ENCODE measurements around the gene UTS2.

The UTS2 gene

DNA sequence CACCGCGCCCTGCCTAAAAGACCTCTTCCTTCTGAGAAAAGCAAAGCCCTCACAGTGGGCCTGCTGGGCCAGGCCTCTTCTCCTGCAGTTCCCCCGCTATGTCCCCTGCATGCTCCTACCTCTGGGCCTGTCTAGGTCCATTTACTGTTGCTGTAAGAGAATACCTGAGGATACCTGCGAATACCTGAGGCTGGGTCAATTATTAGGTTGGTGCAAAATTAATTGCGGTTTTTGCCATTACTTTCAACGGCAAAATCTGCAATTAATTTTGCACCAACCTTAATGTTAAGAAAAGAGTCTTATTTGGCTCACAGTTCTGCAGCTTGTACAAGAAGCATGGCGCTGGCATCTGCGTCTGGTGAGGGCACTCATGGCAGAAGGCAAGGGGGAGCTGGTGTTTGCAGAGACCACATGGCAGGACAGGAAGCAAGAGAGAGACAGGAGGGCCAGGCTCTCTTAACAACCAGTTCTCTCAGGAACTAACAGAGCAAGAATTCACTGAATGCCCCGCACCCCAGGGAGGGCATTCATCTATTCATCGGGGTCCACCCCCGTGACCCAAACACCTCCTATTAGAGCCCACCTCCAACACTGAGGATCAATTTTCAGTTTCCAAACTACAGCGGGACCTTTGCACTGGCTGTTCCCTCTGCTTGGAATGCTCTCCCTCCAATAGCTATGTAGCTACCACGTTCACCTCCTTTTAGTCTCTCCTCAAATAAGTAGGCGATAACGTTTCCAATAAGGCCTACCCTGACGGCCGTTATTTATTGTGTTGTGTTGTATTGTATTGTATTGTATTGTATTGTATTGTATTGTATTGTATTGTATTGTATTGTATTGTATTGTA lies 9.6 kb upstream of the UTS2 start:
- DNase-seq, result no peak

DNA sequence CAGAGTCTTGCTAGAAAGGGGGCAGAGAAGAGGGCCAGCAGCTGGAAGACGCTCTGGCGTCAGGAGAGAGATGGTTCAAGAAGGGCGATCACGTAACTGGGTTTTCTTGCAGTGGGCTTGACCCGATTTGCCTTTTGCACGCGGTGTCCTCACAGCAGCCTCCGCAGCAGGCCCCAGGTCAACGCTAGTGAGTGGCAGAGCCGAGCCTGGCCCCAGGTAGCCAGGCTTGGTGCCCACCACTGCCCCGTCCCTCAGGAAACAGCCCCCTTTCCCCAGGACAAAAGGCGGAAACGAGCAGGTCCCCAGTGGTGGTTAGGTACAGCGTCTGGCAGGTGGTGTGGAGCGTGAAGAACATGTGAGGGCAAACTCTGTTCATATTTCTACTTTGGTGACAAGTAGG lies 8.6 kb upstream of the UTS2 start:
- DNase-seq, result no peak

DNA sequence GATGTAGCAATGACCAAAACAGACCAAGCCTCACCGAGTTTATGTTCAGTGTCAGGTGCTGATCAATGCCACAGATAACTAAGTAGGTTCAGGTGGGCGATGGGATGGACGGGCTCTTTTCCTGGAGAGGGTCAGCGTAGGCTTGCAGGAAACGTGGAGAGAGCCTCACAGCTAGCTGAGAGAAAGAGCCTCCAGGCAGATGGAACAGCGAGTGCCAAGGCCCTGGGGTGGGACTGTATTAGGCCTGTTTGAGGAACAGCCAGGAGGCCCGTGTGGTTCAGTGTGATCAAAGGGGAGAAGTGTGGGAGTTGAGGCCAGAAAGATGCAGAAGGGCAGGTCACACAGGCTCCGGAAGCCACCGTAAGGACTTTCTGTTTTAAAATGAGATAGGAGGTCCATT lies 7.3 kb upstream of the UTS2 start:
- no peak for DNase-seq

DNA sequence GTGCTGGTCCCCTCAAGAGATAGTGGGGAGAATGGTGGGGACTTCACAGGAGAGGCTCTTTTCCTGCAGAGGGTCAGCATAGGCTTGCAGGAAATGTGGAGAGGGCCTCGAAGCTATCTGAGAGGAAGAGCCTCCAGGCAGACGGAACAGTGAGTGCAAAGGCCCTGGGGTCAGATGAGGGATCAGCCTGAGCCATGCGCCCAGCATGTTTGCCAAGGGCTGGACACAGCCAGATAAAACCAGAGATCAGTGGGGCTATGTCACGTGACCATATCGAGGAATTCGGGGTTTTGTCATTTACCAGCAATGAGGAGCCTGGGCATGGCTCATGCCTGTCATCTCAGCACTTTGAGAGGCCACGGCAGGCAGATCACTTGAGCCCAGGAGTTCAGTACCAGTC lies 6.5 kb upstream of the UTS2 start:
- DNase-seq, result no peak

DNA sequence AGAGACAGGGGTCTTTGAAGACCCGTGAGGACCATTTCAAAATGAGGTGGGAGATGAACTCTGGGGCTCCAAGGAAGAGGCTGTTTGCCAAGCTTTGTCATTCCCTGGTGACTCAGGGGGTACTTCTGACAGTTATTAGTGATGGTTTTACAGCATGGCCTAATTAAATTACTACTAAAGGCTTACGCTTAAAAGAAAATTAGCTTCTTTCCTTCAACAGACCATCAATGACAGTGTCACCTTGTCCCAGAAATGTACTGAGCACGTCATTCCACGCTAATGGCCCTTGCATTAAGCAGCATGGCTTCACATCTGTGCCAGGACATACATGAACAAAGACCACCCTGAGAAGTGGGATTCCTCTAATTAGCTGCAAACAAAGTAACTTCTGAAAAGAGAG lies 5.1 kb upstream of the UTS2 start:
- DNase-seq, result no peak

DNA sequence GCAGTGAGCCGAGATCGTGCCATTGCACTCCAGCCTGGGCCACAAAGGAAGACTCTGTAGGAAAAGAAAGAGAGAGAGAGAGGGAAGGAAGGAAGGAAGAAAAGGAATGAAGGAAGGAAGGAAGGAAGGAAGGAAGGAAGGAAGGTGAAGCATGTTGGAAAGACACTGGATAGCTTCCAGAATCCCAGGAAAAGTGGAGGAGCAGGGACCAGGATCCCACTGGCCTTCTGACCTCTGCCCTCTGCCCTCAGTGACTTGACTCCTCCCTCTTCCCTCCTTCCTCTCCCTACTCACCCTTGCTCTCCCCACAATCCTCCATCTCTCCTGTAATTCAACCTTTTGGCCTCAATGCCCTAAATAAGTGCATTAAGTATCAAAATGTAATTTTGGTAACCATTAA lies 4.1 kb upstream of the UTS2 start:
- DNase-seq, result no peak

DNA sequence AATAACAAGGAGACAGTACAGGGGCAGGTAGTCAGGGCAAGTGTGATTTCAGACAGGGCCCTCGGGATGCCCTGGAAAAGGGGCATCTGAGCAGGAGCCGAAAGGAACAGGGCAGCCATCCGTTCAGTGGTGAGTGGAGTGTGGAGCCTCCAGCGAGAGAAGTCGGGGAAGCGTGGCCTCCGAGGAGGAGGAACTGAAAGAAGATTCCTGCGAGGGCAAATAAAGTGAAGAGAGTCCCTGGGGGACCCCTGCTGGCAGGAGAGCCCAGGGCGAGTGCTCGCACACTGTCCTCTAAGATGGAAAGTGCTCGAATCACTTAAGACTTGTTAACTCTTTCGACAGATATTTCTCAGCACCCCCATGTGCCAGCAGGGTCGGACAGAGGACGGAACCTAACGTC lies 3.5 kb upstream of the UTS2 start:
- no peak for DNase-seq

DNA sequence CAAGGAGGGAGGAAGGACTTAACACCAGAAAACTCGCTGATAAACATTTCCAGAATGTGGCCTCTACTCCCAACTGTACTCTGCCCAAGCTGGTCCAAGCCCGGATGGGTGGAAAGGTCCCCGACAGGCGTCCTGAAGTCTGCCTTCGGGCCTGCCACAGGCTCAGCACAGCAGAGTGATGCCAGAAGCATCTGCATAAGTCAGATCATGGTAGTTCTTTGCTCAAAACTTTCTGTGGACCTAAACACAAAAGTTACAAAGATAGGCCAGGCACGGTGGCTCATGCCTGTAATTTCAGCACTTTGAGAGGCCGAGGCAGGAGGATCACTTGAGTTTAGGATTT lies 790 bp upstream of the UTS2 start:
- no peak for DNase-seq

DNA sequence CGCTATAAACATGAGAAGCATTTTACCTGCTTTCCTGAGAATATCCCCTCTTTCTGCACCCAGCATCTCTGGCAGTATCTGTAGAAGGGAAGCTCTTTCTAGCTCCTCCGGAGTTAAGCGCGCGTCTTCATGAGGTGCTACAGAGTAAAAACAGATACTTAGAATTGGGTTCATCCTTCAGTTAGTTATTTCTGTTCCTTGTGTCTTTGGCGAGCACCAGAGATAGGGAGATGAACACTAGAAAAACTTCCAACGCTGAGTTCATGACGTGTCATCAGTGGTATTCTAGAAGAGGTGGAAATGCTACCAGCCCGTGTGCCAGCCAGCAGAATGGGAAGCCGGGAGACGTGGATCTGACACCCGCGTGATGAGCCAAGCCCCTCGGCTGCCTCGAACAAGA lies 2.1 kb downstream of the UTS2 start:
- DNase-seq, result no peak

DNA sequence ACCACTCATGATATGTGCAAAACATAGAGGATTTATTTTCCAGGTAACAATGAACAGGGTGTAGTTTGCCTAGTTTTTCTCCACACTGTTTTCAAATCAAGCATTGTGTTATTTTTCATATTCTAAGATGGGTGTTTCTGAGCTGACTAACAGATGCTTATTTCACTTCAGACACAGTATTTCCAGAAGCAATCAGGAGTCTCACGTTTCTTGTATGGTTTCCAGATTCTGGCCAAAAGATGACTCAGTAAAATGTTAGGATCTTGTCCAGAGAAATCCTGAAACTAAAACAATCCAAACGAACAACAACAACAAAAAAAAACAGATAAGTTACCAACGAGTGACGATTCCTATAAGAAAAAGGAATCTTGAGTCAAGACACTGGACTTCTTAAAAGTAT lies 5.3 kb downstream of the UTS2 start:
- DNase-seq, result no peak

DNA sequence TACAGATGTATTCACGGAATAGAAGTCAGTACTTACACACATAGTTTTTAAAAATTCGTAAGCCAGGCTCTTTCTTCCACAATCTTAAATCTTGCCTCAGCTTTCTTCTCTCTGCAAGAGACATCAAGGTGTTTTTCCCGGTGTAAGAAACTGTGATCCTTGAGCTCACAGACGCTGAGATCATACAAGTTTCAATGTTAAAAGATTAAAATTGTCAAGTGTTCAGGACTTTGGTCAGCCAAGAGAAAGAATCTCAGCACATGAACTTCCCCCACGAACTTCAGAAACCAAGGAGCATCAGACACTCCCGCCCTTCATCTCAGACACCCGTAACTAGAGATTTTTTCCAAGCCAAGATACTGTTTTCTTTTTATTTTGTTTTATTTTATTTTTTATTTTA lies 6.2 kb downstream of the UTS2 start:
- DNase-seq, result no peak

DNA sequence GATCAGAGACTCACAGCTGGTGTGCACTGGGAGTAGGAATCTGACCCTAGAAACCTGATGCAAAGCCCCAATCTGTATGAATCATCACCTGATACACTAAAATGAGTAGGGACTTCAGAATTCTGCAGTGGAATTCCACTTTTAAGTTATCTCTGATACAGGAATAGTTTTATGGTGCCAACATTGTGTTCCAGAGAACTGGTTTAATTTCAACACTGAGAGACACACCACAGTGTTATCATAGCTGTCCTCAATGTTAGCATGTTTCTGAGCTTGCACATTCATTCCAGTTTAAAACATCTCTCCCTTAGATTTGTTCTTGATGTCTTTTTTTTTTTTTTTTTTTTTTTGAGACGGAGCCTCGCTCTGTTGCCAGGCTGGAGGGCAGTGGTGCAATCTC lies 7.1 kb downstream of the UTS2 start:
- DNase-seq, result no peak

DNA sequence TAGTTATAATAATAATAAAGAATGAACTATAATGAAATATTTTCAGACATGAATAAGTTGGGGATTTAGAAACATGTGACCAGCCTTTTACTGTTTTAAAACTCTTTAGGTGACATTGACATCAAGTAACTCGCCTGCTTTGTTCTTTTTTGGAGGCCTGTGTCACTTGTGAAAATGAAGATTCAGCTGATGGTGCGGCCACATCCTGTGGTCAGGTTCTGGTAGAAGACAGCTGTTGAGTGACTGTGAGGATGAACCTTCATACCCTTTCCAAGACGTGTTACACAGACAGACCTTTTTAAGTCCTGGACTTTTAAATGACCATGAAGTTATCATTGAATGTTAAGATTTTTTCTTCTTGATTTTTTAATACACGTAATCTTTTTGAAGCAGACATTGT lies 10.3 kb downstream of the UTS2 start:
- no peak for DNase-seq

DNA sequence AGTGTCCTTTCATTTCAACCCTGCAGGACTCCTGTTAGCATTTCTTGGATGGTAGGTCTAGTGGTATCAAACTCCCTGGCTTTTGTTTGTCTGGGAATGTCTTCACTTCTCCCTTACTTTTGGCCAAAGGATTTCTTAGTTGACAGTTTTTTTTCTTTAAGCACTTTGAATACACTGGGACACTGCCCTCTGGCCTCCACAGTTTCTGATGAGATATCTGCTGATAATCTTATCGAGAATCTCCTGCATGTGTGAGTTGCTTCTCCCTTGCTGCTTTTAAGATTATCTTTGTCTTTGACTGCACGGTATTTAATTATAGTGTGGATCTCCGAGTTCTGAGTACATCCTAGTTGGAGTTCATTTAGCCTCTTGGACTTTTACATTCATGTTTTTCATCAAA lies 13.3 kb downstream of the UTS2 start:
- no peak for DNase-seq

DNA sequence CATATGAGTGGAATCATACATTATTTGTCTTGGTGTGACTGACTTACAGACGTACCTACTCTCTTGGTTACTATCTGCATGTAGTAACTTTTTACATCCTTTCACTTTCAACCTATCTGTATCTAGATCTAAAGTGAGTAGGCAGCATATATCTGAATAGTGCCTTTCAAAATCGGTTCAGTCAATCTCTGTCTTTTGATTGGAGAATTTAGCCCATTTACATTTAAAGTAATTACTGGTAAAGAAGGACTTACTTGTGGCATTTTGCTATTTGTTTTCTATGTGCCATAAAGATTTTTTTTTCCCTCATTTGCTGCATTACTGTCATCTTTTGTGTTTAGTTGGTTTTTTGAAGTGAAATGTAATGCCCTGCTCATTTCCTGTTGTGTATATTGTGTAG lies 14.2 kb downstream of the UTS2 start:
- no peak for DNase-seq

DNA sequence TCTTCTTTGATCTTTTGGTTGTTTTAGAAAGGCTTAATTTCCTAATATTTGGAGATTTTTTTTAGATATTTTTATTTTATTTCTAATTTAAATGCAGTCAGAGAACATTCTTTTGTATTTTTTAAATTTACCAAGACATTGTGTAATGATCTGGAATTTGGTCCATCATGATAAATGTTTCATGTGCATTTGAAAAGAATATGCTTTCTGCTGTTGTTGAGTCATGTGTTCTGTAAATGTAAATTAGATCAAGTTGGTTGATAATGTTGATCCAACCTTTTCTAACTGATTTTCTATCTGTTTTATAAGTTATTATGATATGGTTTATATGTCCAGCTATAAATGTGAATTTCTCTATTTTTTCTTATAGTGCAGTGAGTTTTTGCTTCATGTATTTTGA lies 19.8 kb downstream of the UTS2 start:
- DNase-seq, result no peak

DNA sequence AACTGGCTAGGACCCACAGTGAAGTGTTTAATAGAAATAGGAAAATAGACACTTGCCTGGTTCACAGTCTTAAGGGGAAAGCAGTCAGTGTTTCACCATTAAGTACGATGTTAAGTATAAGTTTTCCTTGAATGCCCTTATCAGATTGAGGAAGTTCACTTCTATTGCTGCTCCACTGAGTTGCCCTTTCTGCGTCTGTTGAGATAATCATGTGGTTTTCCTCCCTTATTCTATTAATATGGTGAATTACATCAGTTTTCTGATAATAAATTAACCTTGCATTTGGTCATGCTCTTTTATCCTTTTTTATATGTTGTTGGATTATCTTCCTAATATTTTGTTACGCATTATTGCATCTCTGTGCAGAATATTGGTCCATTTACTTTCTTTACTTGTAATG lies 21.4 kb downstream of the UTS2 start:
- no peak for DNase-seq

DNA sequence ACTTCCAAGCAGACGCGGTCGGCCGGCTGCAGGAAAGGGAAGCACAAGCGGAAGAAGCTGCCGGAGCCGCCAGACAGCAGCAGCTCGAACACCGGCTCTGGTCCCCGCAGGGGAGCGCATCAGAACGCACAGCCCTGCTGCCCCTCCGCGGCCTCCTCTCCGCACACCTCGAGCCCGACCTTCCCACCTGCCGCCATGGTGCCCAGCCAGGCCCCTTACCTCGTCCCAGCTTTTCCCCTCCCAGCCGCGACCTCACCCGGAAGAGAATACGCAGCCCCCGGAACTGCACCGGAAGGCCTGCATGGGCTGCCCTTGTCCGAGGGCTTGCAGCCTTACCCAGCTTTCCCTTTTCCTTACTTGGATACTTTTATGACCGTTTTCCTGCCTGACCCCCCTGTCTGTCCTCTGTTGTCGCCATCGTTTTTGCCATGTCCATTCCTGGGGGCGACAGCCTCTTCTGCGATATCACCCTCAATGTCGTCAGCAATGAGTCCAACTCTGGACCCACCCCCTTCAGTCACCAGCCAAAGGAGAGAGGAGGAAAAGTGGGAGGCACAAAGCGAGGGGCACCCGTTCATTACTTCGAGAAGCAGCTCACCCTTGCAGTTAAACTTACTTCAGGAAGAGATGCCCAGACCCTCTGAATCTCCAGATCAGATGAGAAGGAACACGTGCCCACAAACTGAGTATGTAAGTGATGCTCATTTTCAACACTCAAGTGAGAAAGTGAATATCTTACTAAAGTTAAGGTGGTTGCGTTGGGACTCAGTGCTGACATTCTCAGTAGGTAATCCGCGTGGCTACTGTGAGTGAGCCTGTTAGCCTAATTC lies 25.5 kb downstream of the UTS2 start:
- DNase-seq, result no peak

DNA sequence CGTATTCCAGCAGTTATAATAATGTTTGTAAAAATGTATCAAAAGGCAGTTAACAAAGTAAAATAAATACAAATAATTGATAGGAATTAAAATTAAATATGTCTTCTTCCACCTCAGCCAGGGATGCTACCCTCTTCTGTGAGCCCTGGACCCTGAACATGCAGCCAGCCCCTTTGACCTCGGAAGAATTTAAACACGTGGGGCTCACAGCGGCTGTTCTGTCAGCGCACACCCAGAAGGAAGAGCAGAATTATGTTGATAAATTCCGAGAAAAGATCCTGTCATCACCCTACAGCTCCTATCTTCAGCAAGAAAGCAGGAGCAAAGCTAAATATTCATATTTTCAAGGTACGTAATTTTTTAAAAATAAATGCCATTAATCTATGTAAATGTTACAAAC lies 26.5 kb downstream of the UTS2 start:
- DNase-seq, result no peak

DNA sequence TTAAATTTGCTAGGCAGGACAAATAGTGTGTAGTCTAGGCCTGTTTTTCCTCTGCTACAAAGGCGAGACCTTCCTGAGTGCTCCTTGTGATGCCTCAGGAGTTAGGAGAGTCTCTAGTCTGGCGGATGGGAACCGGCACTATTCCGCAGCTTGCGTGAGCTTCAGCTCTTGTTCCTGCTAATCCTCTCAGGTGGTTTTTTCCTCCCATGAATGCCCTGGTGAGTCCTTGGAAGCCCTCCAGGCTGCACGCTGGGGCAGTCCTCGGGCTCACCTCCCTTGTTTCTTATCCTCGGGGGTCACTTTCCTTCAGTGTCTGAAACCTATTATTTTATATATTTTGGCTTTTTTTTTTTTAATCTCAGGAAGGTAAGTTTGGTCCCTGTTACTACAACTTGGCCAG lies 28.2 kb downstream of the UTS2 start:
- no peak for DNase-seq

DNA sequence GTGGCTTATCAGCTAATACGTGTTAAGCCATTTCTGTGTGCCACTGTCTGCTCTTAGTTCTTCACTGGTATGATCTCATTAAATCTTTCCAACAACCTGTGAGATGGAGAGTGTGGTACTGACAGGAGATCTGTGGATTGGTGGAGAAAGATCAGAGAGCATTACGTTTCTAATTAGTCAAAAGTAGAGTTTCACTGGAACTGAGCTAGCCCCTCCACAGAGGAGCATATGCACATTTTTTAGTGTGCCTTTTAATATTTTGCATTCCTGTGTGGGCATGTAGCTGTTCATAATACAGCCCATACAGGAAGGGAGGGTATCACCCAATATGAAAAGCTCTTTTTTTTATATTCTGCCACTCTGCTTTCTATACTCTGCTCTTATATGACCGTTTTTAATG lies 31.6 kb downstream of the UTS2 start:
- DNase-seq, result no peak

DNA sequence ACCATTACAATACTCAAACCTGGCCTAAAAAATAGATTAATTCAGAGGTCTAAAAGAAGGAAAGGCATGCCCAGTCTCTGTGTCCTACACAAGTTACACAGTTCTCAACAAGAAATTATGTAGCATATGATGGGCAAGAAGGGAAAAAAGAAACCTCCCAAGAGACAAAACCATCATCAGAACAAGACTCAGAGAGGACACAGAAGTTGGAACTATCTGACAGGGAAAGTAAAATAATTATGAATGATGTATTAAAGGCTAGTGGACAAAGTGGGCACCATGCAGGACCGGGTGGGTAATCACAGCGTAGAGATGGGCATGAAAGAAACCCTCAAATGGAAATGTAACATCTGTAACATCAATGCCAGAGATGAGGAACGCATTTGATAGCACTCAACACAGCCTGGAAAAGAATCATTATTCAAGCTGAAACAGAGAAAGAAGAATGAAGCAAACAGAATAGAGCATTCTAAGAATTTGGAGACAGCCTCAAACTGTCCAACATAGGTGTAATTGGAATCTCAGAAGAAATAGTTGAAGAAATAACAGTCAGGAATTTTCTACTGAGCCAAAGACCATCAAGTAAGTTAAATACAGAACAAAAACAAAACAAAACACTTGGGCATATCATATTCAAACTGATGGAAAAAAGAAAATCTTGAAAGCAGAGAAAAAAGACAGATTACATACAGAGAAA lies 39.0 kb downstream of the UTS2 start:
- no peak for DNase-seq

DNA sequence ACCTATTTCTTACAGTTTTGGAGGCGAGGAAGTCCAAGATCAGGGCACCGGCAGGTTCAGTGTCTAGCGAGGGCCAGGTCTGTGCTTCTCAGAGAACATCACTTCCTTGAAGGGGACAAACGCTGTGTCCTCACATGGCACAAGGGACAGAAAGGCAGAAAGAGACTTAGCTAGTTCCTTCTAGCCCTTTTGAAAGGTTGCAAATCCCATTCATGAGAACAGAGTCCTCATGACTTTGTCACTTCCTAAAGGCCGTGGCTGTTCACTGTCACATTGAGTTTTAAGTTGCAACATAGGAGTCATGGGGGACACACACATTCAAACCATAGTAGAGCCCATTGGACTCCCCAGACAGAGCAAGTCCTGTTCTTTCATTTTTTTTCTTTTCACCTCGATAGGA lies 41.4 kb downstream of the UTS2 start:
- no peak for DNase-seq

DNA sequence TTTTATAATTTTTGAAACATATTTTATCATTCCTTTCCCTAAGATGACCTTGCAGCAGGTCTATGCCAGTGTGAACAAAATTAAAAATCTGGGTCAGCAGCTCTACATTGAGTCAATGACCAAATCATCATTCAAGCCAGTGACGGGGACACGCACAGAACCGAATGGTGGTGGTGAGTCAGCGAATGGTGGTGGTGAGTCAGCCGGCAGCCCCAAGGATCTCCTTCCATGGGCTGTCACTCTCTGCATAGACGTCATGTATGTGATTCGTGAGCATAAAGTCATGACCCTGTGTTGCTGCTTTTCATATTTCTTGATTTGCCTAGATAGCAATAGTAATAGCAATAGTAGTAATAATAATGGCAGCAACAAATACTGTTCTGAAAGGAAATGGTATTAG lies 42.5 kb downstream of the UTS2 start:
- no peak for DNase-seq
